Psoas muscle (tissue), 8 donors: Measurements from ENCODE around the gene TNRC6A. TPM values are rescaled to one million over a fixed set of nuclear protein-coding genes. Genes with fewer than 3 reads are reported as not detected.
A peak's percentile ranks its signal among the peaks of the same experiment; 100 is the strongest.

ENCODE experiments used
- ATAC-seq, 4 donors: fragments of 200-7000 bp; cut with Tn5 transposase; one replicate each; pipeline ENCODE4 v1.9.1; 2020; ENCODE audit warnings: moderate library complexity in 3 of 4, mild to moderate bottlenecking in 2 of 4
- DNase-seq, 2 donors: peaks; one replicate each; pipeline ENCODE4 v3.0.0-alpha.2; 2020
- H3K27ac ChIP-seq: fragments of 200-600 bp; one replicate; pipeline ENCODE4 v1.8.0; 2022
- H3K27me3 ChIP-seq, 3 donors: fragments of 200-600 bp in 1 of 3; one replicate each; pipeline versions ENCODE4 v1.6.1 to v1.8.0; 2013 to 2022; ENCODE audit warnings: low read length in 2 of 3, mild to moderate bottlenecking in 2 of 3, moderate library complexity in 1 of 3; ENCODE audit not compliant: insufficient read depth in 3 of 3
- H3K36me3 ChIP-seq, 2 donors: fragments of 200-600 bp in 1 of 2; one replicate each; pipeline versions ENCODE4 v1.6.1 to v1.8.0; 2013 to 2022; ENCODE audit warnings: low read depth in 1 of 2, mild to moderate bottlenecking in 1 of 2, moderate library complexity in 1 of 2; ENCODE audit not compliant: insufficient read depth in 1 of 2
- H3K4me1 ChIP-seq: fragments of 200-600 bp; one replicate; pipeline ENCODE4 v1.8.0; 2022
- H3K4me3 ChIP-seq: fragments of 200-600 bp; one replicate; pipeline ENCODE4 v1.8.0; 2022; ENCODE audit warnings: mild to moderate bottlenecking
- H3K9me3 ChIP-seq: fragments of 200-600 bp; one replicate; pipeline ENCODE4 v1.8.0; 2022
- CTCF ChIP-seq: fragments of 200-600 bp; IDR thresholded peaks from one replicate; pipeline ENCODE4 v1.8.0; 2022; ENCODE audit warnings: antibody characterized with exemption
- WGBS, 3 donors: extraction: QIAGEN DNeasy Blood & Tissue Kit; methylation state at CpG; one replicate each; pipeline versions ENCODE4 v1.1.6 to v1.1.7; 2013; 5-methylcytosine and 5-hydroxymethylcytosine counted together
- intact Hi-C, 2 donors: fragments of 100-400 bp; cut with DNase I; formaldehyde crosslinking; loops; one replicate each; pipeline versions ENCODE4 v1.11.0 to v1.14.2; 2022
- polyA plus RNA-seq, 3 donors: library from polyadenylated mRNA; stranded (reverse); fragments of 200-250 nt; gene quantifications; one replicate each; pipeline ENCODE4 v1.2.3, GENCODE V29; 2013
- total RNA-seq, 4 donors: library from RNA; stranded (reverse); fragmentation: NEBNext Ultra II Directional in 2 of 4; extraction: Animal tissue kit (Norgen Biotek cat#: 25700) in 2 of 4; gene quantifications; one replicate each; pipeline versions ENCODE4 v1.2.1 to v1.2.4, GENCODE V29; 2021 to 2023
- donor health status: healthy with polysubstance abuse.
- donor health status: DM: no; HTN: no; CAD: no; lungs with moderate emphysema.
- donor health status: Bipolar disorder and iron deficiency.
- donor health status: healthy.
- donor health status: DM: yes; HTN: yes; CAD: no.
- donor health status: DM: no; HTN: no; CAD: no.
- donor health status: DM: no; HTN: no; CAD: no.
- donor health status: DM: yes; HTN: yes; CAD: no.

Gene TNRC6A
- total and polyA plus RNA-seq, 7 donors, result 6.4 to 30.1 (median 20.9) TPM

GRCh38 chr16:24718967-24719521 lies 10.4 kb upstream of the TNRC6A start:
- no peaks in the 10 kb centered on the region for H3K9me3 ChIP-seq
- no peaks in the 10 kb centered on the region for H3K27me3 ChIP-seq
- 94 to 95% (median 94%) methylated on average over 3 to 6 of the region's 6 CpGs for WGBS, 3 donors
- H3K27ac ChIP-seq, result no peak overlapping the region
- H3K4me1 ChIP-seq, result no peaks in the 10 kb centered on the region
- TF ChIP-seq CTCF, result no peak
- H3K4me3 ChIP-seq, result no peak overlapping the region
- ATAC-seq (no peak), DNase-seq (no peak)
- no peaks in the 10 kb centered on the region for H3K36me3 ChIP-seq
- intact Hi-C loops, result no loop called here

GRCh38 chr16:24721830-24722238 lies 7.6 kb upstream of the TNRC6A start:
- Histone ChIP-seq H3K27ac (no peak overlapping the region), H3K4me3 (no peak overlapping the region), H3K4me1 (no peaks in the 10 kb centered on the region), H3K27me3 (no peaks in the 10 kb centered on the region), H3K36me3 (no peaks in the 10 kb centered on the region), H3K9me3 (no peaks in the 10 kb centered on the region)
- intact Hi-C loops, result no loop called here
- 94 to 95% (median 94%) methylated on average over 6 of the region's 6 CpGs for WGBS, 3 donors
- TF ChIP-seq CTCF, result no peak
- DNase-seq (no peak), ATAC-seq (no peak)

- Histone ChIP-seq H3K4me1 (peaks cover 3% of the 10 kb centered on the region), H3K9me3 (no peaks in the 10 kb centered on the region), H3K27me3 (no peaks in the 10 kb centered on the region), H3K4me3 (no peak overlapping the region), H3K27ac (no peak overlapping the region), H3K36me3 (no peaks in the 10 kb centered on the region)
- DNase-seq (no peak), ATAC-seq (peak in 2 of 4 donors; percentile 67 to 79)
- intact Hi-C loops, result no loop called here
- TF ChIP-seq CTCF, result no peak
These were observed 5.8 kb upstream of the TNRC6A start for GRCh38 chr16:24723663-24724062.

GRCh38 chr16:24728011-24728410 lies 1.4 kb upstream of the TNRC6A start:
- H3K36me3 ChIP-seq, result peaks cover 0 to 9% of the 10 kb centered on the region in 2 donors
- intact Hi-C loops, result no loop called here
- no peaks in the 10 kb centered on the region for H3K9me3 ChIP-seq
- H3K27me3 ChIP-seq, result no peaks in the 10 kb centered on the region
- no peak overlapping the region for H3K27ac ChIP-seq
- H3K4me3 ChIP-seq, result no peak overlapping the region
- no peak for TF ChIP-seq CTCF
- ATAC-seq, result no peak
- DNase-seq, result no peak
- H3K4me1 ChIP-seq, result peaks cover 28% of the 10 kb centered on the region
- 92 to 96% (median 94%) methylated on average over 18 of the region's 18 CpGs for WGBS, 3 donors

GRCh38 chr16:24728891-24729242 lies 584 bp upstream of the TNRC6A start:
- peak overlapping the region; percentile 94 for H3K27ac ChIP-seq
- intact Hi-C loops, result no loop called here
- peak overlapping the region; percentile 90 for H3K4me3 ChIP-seq
- ATAC-seq, result peak in 1 of 4 donors; percentile 1
- no peaks in the 10 kb centered on the region for H3K27me3 ChIP-seq
- no peak for DNase-seq
- no peak for TF ChIP-seq CTCF
- H3K4me1 ChIP-seq, result peaks cover 28% of the 10 kb centered on the region
- peaks cover 0 to 14% of the 10 kb centered on the region in 2 donors for H3K36me3 ChIP-seq
- no peaks in the 10 kb centered on the region for H3K9me3 ChIP-seq
- 9% methylated on average over 8 of the region's 8 CpGs for WGBS, 3 donors
